CD14-positive monocyte (primary cell): Measurements from ENCODE around the gene CHAT. TPM values are rescaled to one million over a fixed set of nuclear protein-coding genes. Genes with fewer than 3 reads are reported as not detected.
A peak's percentile ranks its signal among the peaks of the same experiment; 100 is the strongest.

Experiments used
- DNase-seq, 3 donors: peaks; one replicate each; pipeline ENCODE4 v3.0.0-alpha.2; 2011 to 2022
- H2AFZ ChIP-seq: 2 replicates; pipeline ENCODE4 v1.6.0; 2012; ENCODE audit warnings: mild to moderate bottlenecking, low read depth, low read length, inconsistent platforms; ENCODE audit not compliant: insufficient read depth, poor library complexity, severe bottlenecking
- H3K27ac ChIP-seq, 2 donors: 1 replicate in 1 of 2; 2 replicates in 1 of 2; pipeline ENCODE4 v1.5.1; 2012 to 2013; ENCODE audit warnings: low read length in 2 of 2, control low read depth in 1 of 2, inconsistent platforms in 1 of 2, low read depth in 1 of 2, mild to moderate bottlenecking in 1 of 2
- H3K27me3 ChIP-seq, 2 donors: one replicate each; pipeline versions ENCODE4 v1.6.0 to v1.6.1; 2011 to 2013; ENCODE audit warnings: low read length in 2 of 2; ENCODE audit not compliant: control insufficient read depth in 2 of 2, insufficient read depth in 2 of 2
- H3K36me3 ChIP-seq, 2 donors: replicated peaks in 1 of 2; 1 replicate in 1 of 2; 2 replicates in 1 of 2; pipeline versions ENCODE4 v1.5.1 to v1.6.1; 2012 to 2013; ENCODE audit warnings: low read length in 2 of 2, control low read depth in 1 of 2, inconsistent platforms in 1 of 2, mild to moderate bottlenecking in 1 of 2; ENCODE audit not compliant: insufficient read depth in 2 of 2, control insufficient read depth in 1 of 2
- H3K4me1 ChIP-seq, 2 donors: 1 replicate in 1 of 2; 2 replicates in 1 of 2; pipeline versions ENCODE4 v1.5.1 to v1.6.1; 2012 to 2013; ENCODE audit warnings: low read length in 2 of 2, control low read depth in 1 of 2, inconsistent platforms in 1 of 2, mild to moderate bottlenecking in 1 of 2, moderate library complexity in 1 of 2; ENCODE audit not compliant: insufficient read depth in 2 of 2, control insufficient read depth in 1 of 2
- H3K4me2 ChIP-seq: replicated peaks from 2 replicates; pipeline ENCODE3; 2012; ENCODE audit warnings: low read length, moderate library complexity, mild to moderate bottlenecking; ENCODE audit not compliant: poor library complexity, severe bottlenecking; ENCODE audit errors: extremely low read depth
- H3K4me3 ChIP-seq, 3 experiments: fragments of 200-600 bp in 1 of 3; sonication (generic) in 1 of 3; replicated peaks in 1 of 3; 1 replicate in 2 of 3; 2 replicates in 1 of 3; pipeline ENCODE4 v1.5.1; 2011 to 2013; ENCODE audit warnings: low read length in 3 of 3, mild to moderate bottlenecking in 3 of 3, control low read depth in 2 of 3, low read depth in 2 of 3, inconsistent platforms in 1 of 3, moderate library complexity in 1 of 3
- H3K79me2 ChIP-seq: 2 replicates; pipeline ENCODE4 v1.6.0; 2012; ENCODE audit warnings: mild to moderate bottlenecking, control low read depth, inconsistent platforms, low read length, moderate library complexity; ENCODE audit not compliant: insufficient read depth
- H3K9ac ChIP-seq: 2 replicates; pipeline ENCODE4 v1.6.0; 2017; ENCODE audit warnings: low read length, mild to moderate bottlenecking; ENCODE audit not compliant: insufficient read depth, poor library complexity, severe bottlenecking
- H3K9me3 ChIP-seq, 2 donors: replicated peaks in 1 of 2; 1 replicate in 1 of 2; 2 replicates in 1 of 2; pipeline versions ENCODE4 v1.5.1 to v1.6.1; 2012 to 2013; ENCODE audit warnings: low read length in 2 of 2, control low read depth in 1 of 2; ENCODE audit not compliant: control insufficient read depth in 1 of 2, insufficient read depth in 1 of 2
- H4K20me1 ChIP-seq: 2 replicates; pipeline ENCODE4 v1.6.0; 2012; ENCODE audit warnings: mild to moderate bottlenecking, low read length, control low read depth, moderate library complexity; ENCODE audit not compliant: insufficient read depth
- H3K27ac Mint-ChIP-seq, 7 donors: one replicate each; pipeline ENCODE4 v1.8.0; 2020; ENCODE audit warnings: mild to moderate bottlenecking in 7 of 7, mixed read lengths in 7 of 7, moderate library complexity in 6 of 7, inconsistent platforms in 2 of 7
- H3K27me3 Mint-ChIP-seq, 3 donors: one replicate each; pipeline ENCODE4 v1.8.0; 2021 to 2022; ENCODE audit warnings: low read depth in 3 of 3, mild to moderate bottlenecking in 3 of 3, mixed read lengths in 3 of 3, moderate library complexity in 3 of 3, inconsistent platforms in 1 of 3
- H3K36me3 Mint-ChIP-seq, 2 donors: one replicate each; pipeline ENCODE4 v1.8.0; 2020; ENCODE audit warnings: mixed read lengths in 2 of 2, inconsistent platforms in 1 of 2, mild to moderate bottlenecking in 1 of 2
- H3K4me1 Mint-ChIP-seq: one replicate; pipeline ENCODE4 v1.8.0; 2020; ENCODE audit warnings: mild to moderate bottlenecking, mixed read lengths
- H3K4me3 Mint-ChIP-seq, 2 donors: one replicate each; pipeline ENCODE4 v1.8.0; 2020; ENCODE audit warnings: mild to moderate bottlenecking in 2 of 2, mixed read lengths in 2 of 2, moderate library complexity in 1 of 2
- H3K9me3 Mint-ChIP-seq, 7 donors: one replicate each; pipeline ENCODE4 v1.8.0; 2020 to 2022; ENCODE audit warnings: mixed read lengths in 7 of 7, mild to moderate bottlenecking in 6 of 7, moderate library complexity in 6 of 7, inconsistent platforms in 2 of 7
- CTCF ChIP-seq: fragments of 200-600 bp; IDR thresholded peaks from one replicate; pipeline ENCODE4 v1.8.0; 2022; ENCODE audit warnings: antibody characterized with exemption, mild to moderate bottlenecking
- WGBS: methylation state at CpG from one replicate; pipeline ENCODE4 v1.1.5; 2013; ENCODE audit warnings: missing lambda C conversion rate; ENCODE audit not compliant: insufficient coverage; 5-methylcytosine and 5-hydroxymethylcytosine counted together
- intact Hi-C, 2 donors: fragments of 100-400 bp; cut with micrococcal nuclease; formaldehyde crosslinking; loops; one replicate each; pipeline versions ENCODE4 v1.15.0 to v1.15.1; 2023
- polyA plus RNA-seq, 3 donors: library from polyadenylated mRNA; depleted of rRNA in 1 of 3; unstranded in 2 of 3; stranded (reverse) in 1 of 3; fragments of 300-500 nt in 2 of 3; fragments of >200 nt in 1 of 3; fragmentation: Illumina TruSeq in 2 of 3; gene quantifications; 1 replicate in 2 of 3; 2 replicates in 1 of 3; pipeline ENCODE4 v1.2.3, GENCODE V29; 2012 to 2021

The CHAT gene
- polyA plus RNA-seq, 3 donors, result not detected

- Histone ChIP-seq H3K27me3 (peaks cover 0 to 3% of the 10 kb centered on the region in 2 donors), H2AFZ (no peak overlapping the region), H3K79me2 (no peaks in the 10 kb centered on the region), H3K27ac (no peak overlapping the region), H3K4me3 (no peak overlapping the region), H3K9me3 (no peaks in the 10 kb centered on the region), H3K4me1 (peaks cover 10 to 13% of the 10 kb centered on the region in 2 donors), H3K4me2 (no peak overlapping the region), H3K9ac (no peak overlapping the region), H3K36me3 (no peaks in the 10 kb centered on the region), H4K20me1 (no peaks in the 10 kb centered on the region)
- Mint-ChIP-seq H3K36me3 (no peaks in the 10 kb centered on the region), H3K27ac (no peak overlapping the region), H3K27me3 (peaks cover 9 to 17% (median 17%) of the 10 kb centered on the region in 3 donors), H3K4me1 (peaks cover 26% of the 10 kb centered on the region), H3K4me3 (no peak overlapping the region), H3K9me3 (peaks cover 0 to 6% (median 2%) of the 10 kb centered on the region in 7 donors)
- no peak for DNase-seq
- no peak for TF ChIP-seq CTCF
- WGBS, result 82% methylated on average over 7 of the region's 8 CpGs
- intact Hi-C loops, result no loop called here
Observed at GRCh38 chr10:49645417-49645816, 31.6 kb downstream of the CHAT start.

GRCh38 chr10:49645871-49646870 lies 32.3 kb downstream of the CHAT start:
- WGBS, result 94% methylated on average over 22 of the region's 22 CpGs

More at GRCh38 chr10:49645871-49646870, 32.3 kb downstream of the CHAT start:
- Histone ChIP-seq H3K27ac (no peak overlapping the region), H3K9me3 (no peaks in the 10 kb centered on the region), H3K4me3 (no peak overlapping the region), H3K9ac (peak overlapping the region; percentile 15), H3K36me3 (no peaks in the 10 kb centered on the region), H3K4me1 (peaks cover 10 to 13% of the 10 kb centered on the region in 2 donors), H3K4me2 (no peak overlapping the region), H4K20me1 (no peaks in the 10 kb centered on the region), H3K79me2 (no peaks in the 10 kb centered on the region), H3K27me3 (peaks cover 0 to 3% of the 10 kb centered on the region in 2 donors), H2AFZ (no peak overlapping the region)
- TF ChIP-seq CTCF, result no peak
- Mint-ChIP-seq H3K36me3 (no peaks in the 10 kb centered on the region), H3K4me1 (peaks cover 26% of the 10 kb centered on the region), H3K27ac (peak overlapping the region in 1 of 7 donors; percentile 76), H3K27me3 (peaks cover 11 to 16% (median 13%) of the 10 kb centered on the region in 3 donors), H3K9me3 (peaks cover 0 to 6% (median 2%) of the 10 kb centered on the region in 7 donors), H3K4me3 (no peak overlapping the region)
- DNase-seq, result no peak
- intact Hi-C loops, result no loop called here
